GM18519 (cell line): ENCODE measurements around the gene ACOXL.

Experiments
- ATAC-seq: cut with Tn5 transposase; IDR thresholded peaks from one replicate; pipeline ENCODE4 v1.9.1; 2021; ENCODE audit warnings: mild to moderate bottlenecking, moderate library complexity; ENCODE audit not compliant: unreplicated experiment, low FRiP score

Gene ACOXL

DNA sequence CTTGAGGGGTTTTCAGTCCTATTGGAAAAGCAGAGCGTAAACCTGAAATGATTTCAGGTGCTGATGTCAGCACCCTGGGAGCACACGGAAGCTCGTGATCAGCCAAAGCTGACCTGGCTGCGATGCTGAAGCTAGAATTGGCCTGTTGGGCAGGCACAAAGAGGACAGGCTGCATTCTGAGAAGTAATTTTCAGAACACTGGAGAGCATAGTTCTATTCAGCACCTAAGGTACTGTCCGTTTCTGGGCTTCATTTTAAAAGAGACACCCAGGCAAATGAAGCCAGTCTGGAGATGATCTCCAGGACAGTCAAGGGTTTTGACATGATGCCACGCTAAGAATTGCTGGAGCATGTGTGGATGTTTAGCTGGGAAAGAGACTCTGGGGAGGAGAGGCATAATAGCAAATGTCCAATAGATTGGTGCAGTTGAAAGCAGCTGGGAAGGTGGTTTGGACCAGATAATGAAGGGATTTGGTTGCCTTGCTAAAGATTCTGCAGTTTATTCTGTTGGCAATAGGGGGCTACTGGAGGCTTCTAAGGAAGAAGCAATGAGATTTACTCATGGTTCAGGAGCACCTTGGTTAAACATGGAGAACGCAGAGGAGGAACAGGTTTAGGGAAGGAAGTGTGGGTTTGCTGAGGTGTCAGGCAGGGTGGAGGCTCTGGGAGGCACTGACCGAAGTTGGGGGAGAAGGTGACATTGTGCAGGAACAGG, 86.6 kb downstream of the ACOXL start:
- no peak for ATAC-seq

DNA sequence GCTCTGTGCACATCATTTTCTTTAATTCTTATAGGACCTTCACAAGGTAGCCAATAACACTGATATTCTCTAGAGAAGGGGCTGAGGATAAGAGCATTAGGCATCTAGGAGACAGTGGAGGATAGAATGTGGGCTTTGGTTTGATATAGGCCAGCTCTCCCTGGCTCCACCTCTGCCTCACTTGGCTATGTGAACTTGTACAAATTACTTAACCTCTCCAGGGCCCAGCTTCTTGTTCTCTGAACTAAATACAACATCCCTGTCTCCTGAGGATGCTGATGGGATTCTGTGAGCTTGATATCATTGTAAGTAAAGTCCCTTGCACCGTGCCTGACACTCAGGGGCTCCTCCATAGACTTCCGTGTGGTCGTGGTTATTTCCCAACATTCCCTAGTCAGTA, 87.3 kb downstream of the ACOXL start:
- ATAC-seq, result no peak

DNA sequence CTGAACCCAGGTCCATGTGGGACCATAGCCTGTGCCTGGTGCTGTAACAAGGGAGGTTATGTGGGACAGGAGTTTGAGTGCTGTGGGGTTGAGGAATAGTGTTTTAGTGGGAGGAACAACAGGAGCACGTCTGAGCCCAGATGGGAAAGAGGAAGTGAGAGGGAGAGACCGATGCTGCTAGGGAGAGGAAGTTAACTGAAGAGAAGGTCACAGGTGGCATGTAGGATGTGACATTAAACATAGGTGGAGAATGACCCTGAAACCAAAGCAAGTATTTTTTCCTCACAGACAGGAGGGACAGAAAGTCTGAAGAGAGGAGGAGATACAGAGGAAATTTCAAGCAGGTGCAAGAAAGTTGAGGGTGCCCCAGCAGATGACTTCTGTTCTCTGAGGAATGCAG, 87.8 kb downstream of the ACOXL start:
- ATAC-seq, result no peak

DNA sequence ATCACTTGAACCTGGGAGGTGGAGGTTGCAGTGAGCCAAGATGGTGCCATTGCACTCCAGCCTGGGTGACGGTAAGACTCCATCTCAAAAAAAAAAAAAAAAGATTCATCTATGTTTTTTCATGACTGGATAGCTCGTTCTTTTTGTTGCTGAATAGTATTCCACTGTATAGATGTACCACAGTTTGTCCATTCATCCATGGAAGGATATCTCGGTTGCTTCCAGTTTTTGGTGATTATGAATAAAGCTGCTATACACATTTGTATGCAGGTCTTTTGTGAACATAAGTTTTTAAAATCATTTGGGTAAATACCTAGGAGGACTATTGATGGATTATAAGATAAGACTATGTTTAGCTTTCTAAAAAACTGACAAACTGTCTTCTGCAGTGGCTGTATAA, 90.8 kb downstream of the ACOXL start:
- no peak for ATAC-seq

DNA sequence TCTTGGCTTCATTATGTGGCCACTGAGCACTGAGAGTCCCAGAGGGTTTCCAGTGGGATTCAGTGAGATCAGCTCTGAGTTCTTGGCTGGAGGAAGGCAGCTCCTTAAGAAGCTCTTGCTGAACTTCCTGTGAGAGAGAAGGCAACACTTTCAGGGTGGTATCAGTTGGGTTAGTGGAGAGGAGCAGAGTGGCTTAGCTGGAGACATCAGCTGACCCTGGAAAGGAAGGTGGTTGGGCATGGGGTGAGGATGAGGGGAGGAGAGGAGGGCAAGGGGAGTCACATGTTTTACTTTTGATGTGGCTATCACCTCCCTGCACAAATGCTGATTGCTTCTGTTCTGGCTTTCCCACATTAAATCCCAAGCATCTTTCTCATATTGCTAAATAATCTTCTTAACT, 95.1 kb downstream of the ACOXL start:
- ATAC-seq, result no peak

DNA sequence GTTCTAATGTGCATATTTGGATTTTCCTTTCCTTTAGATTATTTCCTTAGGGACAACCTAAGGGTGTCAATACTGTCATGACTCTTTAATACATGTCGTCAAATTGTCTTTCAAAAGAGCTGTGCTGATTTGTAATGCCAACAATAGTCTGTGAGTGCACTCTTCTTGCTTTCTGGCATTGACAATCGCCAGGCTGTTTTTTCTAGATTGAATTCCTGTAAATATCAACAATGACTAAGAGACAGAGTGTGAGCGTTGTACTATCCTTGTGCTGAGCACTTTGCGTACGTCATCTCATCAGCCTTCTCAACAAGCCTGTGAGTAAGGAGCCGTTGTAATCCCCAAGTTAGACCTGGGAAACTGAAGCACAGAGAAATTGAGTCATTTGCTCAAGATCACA, 96.0 kb downstream of the ACOXL start:
- ATAC-seq, result no peak

DNA sequence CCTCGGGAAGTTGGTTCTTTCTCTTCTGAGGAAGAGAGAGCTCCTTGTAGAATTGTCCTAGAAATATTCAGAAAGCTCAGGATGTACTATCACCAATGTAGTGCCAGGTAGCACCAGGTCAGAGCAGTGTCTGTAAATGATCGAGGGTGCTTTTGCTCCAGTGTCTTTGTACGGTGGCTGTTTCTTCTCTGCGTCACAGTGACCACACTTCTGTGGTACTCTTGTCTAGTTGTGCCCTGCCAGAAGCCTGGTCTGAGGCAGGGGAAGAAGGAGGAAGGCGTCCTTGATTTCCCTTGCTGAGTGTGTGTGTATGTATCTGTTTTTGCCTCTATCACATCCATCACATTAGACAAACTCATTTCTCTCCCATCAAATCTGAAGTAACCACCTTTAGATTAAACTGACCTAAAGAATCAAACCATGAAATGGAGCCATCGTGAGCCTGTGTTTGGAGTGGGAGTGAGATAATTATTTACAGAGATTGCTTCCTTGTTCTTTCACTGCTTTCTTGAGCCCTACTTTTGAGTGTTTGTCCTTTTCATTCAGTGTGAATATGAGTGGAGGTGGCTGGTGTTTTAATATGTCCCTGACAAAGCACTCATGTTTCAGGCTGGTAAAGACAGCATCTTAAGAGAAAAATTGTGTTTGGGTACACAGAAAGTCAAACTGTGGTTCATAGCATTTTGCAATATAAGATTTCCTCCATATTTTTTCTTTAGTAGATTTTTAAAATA, 97.2 kb downstream of the ACOXL start:
- no peak for ATAC-seq

DNA sequence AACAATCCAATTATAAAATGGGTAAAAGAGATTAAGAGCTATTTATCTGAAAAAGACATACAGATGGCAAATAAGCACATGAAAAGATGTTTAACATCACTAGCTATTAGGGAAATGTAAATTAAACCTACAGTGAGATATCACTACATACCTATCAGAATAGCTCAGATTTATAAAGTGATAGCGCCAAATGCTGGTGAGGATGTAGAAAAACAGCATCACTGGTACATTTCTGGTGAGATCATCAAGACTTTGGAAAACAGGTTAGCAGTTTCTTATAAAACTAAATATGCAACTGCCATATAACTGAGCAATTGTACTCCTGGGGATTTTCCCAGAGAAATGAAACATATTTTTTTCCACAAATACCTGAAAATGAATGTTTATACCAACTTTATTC, 100.4 kb downstream of the ACOXL start:
- ATAC-seq, result no peak

DNA sequence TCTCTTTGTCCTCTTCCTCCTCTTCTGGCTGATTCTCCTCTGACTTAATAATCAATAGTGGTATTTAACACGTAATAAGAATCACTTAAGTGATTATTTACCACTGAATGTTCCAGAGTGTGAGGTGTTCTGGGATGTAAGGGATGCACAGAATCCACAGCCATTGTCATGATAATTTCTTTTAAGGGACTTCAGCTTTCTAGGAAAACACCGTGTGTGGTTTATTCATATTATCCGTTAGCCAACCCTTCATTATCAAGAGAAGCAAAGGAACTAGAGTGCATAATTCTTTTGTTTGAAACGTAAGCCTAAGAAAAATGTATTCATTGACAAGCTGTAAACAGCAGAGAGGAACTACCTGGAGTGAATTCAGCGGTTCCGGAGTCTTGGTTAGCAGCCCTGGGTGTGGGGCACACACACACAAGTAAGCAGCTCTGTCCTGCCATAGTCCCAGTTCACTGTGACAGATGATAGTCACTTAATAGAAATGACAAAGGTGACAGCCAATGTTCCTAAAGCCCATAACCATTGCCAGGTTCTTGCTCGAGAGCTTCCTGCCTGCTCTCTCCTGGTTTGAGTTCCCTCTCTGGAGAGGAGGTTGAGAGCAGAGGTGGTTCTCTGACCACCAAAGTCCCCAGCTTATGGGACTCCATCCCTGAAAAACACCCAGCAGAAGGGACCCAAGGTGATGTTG, 101.9 kb downstream of the ACOXL start:
- no peak for ATAC-seq

DNA sequence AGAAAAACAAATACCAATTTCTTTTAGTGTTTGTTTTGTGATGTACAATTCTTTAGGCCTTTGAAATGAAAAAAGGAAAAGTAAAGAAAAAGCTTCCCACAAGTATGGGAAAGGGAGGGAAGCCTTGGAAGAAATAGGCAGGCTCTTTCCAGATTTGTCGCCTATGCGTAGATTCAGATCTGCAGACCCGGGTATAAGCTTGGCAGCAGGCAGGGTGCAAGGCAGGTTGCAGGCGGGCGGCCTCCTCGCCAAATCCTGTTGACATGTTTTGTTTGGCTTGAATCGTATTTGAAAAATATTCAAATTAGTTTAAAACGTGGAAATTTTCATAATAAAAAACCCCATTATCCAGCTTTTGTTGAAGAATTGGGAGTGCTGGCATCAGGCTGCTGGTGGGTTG, 104.3 kb downstream of the ACOXL start:
- no peak for ATAC-seq

DNA sequence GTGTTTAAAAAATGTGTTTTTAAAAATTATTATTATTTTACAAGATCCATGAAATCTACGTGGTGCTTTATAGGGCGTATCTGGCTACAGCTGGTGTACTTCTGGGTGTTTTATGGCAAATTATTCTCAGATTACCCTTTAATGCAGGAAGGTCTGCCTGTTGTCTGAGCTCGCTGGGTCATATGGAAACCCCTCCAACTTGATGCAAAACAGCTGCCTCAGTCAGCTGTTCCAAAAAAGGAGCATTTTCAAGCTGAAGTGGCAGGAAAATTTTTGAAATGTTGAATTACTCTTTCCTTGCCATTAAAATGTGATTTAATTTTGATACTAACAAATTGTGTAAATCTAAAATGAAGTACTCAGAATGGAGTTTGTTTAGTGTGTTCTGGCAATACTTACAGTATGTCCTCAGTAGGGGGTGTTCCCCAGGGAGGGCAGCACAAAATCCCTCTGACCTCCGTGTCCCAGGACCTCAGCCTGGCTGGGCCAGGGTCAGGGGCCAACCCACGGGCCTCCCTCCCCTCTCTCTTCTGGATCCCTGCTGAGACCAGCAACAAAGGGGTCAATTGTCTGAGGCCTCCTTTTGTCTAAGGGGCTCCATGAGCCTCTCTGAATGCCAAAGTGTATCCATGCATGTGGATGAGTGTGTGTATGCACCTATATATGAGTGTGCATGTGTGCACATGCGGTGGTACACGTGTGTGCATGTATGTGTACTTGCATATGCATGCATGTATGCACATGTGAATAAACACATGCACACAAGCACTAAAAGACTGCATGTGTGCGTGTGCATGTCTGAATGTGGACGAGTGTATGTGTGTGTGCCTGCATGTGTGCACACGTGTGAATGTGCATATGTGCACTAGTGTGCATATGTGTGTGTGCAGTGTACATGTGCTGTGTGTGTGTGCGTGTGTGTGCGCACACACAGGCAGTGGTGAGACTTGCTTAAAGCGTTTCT, 105.4 kb downstream of the ACOXL start:
- ATAC-seq, result no peak

DNA sequence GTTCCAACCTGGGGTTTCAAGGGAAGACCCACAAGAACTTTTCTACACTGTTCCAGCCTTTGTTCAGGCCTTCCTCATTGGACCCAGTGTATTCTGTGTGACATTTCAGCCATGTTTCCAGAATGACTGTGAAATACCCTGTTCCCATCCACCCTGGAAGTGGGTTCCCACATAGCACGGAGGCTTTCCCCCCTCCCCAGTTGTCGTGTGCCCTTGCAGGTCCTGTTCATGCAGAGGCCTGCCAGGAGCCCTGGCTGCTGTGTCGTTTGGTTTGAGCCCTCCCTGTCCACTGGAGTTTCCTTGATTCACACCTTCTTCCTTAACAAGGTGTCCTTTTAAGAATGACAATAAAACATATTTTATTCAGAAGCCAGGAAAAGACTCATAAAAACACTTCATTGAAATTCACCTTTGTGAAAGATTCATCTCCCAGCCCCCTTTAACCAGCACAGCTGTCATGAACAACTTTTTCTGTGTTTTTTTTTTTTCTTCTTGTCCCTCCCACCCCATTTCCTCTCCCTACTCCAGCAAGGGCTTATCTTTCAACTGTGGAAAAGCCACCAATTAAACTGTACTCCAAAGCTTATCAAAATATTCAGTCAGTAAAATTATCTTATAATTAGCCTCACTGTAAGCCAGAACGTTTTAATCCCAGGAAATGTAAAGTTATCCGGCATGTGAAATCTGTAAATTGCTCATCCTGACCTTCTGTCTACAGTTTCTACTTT, 106.4 kb downstream of the ACOXL start:
- no peak for ATAC-seq

DNA sequence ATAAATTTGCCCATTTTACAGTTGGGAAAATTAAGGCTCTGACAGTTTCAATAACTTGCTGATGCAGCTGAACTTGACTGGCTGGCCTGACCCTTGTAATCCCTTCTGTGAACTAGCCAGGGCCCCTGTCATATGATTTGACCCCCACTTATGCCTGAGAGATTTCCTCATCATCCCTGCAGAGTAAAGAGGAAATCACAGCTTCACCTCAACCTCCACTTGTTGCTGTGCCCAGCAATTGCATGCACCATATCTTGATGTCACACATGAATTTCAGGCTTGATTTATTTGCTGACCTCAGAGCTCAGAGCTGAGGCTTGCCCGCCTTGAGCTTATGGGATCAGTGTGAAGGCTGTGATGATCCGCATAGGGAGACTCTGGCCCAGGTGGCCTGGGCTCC, 108.1 kb downstream of the ACOXL start:
- no peak for ATAC-seq

DNA sequence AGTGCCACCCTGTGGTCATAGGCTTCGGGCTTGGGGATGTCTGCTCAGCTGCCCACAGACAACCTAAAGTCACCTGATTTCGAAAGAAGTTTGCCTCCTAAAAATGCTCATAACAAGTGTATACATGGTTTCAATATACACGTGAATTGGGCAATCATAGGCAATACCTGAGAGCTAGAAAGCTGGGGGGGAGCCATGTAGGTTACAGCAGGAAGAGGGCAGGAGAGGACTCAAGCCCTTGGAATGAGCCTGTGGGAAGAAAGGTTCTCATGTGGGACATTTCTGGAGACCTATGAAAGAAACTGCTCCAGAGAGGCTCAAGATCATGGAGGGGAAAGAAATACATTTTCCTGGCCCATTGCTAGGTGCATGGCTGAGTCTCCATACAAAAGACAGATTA, 109.7 kb downstream of the ACOXL start:
- no peak for ATAC-seq

DNA sequence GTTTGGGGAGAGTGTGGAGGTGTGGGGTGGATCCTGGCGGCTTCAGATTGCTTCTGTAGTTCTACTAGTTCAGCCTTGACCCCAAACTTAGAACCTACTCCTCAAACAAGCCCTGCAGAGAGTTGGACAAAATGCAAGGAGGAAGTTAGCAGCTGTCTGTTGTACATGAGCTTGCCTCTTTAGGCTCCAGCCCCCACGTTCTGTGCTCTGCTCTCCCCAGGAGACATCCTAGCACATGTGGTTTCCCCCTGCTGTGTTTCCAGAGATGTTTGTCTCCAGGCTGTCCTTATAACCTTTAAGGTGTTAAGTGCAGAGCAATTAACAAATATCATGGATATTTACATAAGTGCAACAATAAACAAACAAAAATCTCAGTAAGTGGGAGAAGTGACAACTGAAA, 111.1 kb downstream of the ACOXL start:
- no peak for ATAC-seq

DNA sequence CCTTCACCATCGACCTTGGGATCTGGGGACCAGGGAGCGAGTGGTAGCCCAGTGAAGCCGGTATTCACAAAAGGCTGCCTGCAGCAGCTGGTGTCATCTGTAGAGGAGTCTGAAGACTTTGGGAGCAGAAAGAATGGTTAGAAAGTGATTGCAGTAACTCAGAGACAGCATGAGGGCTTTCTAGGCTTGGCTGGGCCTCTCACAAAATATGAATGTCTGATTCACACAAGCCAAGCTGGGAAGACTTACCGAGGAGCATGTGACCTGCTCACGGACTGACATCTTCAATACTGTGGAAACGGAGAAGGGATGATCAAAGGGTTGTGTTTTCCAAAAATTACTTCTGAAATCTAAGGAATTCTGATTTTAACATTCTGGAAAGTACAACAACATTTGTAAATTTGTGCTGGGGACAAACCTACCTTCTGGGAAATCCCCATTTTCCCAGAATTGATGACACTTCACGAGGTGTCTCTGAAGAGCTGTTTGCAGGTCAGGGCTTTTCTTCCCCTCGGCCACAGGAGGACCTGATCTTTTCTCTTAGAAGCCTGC, 111.7 kb downstream of the ACOXL start:
- no peak for ATAC-seq

DNA sequence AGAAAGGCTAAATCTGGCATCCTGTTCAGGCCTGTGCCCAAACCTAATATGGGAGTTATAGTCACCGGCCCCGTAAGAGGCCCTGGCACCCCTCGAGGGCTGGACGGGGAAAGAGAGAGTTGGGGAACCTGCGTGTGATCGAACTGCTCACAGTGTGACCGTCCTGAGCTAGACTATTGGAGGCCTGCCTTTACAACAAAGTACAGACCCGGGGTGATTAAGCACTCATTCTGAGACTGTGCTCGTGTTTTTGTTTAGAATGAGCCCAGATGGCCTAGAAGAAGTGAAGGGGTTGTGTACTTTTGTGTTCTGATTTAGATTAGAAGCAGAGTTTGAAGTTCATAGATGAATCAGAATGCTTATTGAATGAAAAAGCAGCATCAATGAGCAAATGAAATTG, 115.3 kb downstream of the ACOXL start:
- no peak for ATAC-seq

DNA sequence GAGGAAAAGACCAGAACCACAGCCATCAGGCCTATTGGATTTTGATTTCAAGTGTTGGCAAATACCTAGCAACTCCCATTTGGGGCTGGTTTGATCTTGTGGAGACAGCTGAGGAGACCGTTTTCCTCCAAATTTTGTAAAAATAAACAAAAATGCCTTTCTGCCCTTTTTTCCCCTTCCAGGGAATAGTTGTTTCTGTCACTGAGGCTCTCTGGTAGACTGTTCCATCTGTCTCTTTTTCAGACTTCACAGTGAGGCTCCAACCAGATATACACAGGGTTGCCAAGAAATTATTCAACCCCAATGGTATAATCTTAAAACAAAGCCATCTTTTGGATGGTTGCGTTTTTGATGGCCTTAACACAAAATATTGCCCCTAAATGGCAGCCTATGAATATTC, 115.7 kb downstream of the ACOXL start:
- no peak for ATAC-seq

DNA sequence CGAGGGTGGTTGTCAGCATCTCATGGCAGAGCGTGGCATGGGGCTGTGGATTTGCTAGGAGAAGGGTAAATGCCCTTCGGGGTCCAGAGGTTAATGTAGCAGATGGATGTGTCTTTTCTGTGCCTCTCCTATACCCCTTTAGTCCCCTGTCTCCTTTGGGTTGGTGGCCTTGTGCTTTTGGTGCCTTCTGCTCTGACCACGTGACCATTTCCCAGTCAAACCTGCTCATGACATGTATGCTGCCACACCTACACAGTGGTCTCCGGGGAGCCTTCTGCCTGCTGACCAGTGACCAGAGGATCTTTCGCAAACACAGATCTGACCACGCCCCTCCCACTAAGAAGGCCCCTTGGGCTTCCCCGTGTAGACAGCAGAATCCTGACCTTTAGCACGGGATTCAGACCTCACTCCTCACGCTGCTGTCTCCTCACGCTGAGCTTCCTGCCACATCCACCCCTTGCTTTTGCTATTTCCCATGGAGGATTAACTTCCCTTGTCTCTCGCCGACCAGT, 116.2 kb downstream of the ACOXL start:
- no peak for ATAC-seq
